Measurements from ENCODE around the gene MSMP.

MSMP gene

GRCh38 chr9:35743452-35743851 is 10.6 kb downstream of the MSMP start:
- DNase-seq = no peak

- DNase-seq = no peak
Measured at GRCh38 chr9:35741740-35742139, 12.3 kb downstream of the MSMP start.

GRCh38 chr9:35740243-35740642 is 13.8 kb downstream of the MSMP start:
- DNase-seq = no peak

DNA sequence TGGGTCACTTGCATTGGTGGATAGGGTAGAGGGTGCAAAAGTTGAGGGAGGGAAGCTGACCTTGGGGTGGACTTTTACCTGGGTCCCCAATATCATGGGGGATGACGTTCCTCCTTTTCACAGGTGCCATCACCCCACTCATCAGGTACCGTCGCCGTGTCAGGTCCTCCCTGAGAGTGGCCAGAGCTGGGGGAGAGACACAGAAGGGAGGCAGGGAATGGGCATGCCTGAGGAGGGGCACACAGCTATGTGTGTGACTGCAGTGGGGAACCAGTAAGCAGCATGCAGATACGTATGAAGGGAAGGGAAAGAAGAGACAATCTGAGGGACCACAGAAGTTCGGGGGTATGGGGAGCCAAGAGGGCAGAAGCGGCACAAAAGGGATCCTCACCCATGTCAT is 15.2 kb downstream of the MSMP start:
- DNase-seq = no peak

GRCh38 chr9:35738186-35738585 is 15.9 kb downstream of the MSMP start:
- no peak for DNase-seq

DNA sequence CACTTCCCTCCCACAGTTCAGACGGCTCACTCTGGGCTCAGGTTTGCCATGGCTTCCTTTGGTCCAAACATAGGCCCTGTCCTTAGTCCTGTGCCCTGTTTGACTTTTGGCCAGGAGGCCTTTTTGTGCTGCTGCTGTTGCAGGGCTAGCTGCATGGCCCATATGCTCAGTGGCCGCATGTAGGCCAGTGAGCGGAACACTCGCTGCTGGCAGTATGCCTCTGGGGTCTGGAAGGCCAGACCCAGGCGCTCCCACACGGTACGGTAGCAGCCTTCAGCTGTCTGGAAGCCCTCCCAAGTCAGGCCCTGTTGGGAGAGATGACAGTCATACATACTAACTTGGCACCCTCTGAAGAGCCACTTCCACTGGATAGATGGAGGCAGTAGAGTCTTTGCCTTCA is 16.9 kb downstream of the MSMP start:
- DNase-seq = no peak

- peak in 4 of 5 donors; percentile 47 to 72 (median 58) for DNase-seq
Measured at GRCh38 chr9:35736201-35736633, 17.9 kb downstream of the MSMP start.

DNA sequence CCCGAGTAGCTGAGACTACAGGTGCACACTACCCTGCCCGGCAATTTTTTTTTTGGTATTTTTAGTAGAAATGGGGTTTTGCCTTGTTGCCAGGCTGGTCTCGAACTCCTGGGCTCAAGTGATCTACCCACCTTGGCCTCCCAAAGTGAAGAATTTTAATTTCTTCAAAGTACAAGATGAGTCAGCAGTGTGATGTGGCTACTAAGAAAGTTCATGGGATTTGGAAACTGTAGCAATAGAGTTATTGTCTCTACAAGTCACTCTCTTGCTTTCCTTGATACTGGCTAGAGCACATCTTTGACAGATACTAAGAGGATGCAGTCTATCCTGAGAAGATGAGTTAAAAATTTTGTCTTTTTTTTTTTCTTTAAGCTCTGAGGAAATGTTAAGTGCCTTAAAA is 20.0 kb downstream of the MSMP start:
- DNase-seq = no peak

DNA sequence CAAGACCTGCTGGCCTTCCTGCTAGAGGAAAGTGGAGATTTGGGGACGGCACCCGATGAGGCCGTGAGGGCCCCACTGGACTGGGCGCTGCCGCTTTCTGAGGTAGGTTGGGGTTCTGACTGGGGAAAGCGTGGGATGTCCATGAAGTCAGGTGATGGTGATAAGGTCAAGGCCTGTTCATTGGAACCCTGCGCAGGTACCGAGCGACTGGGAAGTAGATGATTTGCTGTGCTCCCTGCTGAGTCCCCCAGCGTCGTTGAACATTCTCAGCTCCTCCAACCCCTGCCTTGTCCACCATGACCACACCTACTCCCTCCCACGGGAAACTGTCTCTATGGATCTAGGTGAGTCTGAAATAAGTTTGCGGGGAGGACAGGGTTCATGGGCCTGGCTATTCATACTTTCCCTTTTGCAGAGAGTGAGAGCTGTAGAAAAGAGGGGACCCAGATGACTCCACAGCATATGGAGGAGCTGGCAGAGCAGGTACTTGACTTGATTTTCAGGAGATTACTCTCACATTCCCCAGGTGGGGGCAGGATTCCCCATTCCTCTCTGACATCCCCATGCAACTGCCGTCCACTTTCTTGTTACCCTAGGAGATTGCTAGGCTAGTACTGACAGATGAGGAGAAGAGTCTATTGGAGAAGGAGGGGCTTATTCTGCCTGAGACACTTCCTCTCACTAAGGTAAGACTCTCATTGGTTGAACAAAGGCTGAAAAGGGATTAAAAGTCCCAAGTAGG is 21.1 kb downstream of the MSMP start:
- DNase-seq = no peak

- peak; percentile 91 to 98 (median 95) for DNase-seq
Measured at GRCh38 chr9:35732185-35732799, 21.8 kb downstream of the MSMP start, which contains the start of the genes CREB3 and TLN1. CREB3 (plus strand) TSS chr9:35732666; CDS start chr9:35732773, 107 bp downstream. TLN1 (minus strand) TSS chr9:35732195; CDS start chr9:35725694, 6,501 bp downstream.

GRCh38 chr9:35731415-35732184 is 22.5 kb downstream of the MSMP start:
- DNase-seq = peak in 1 of 5 donors; percentile 15

- DNase-seq = no peak
Measured at GRCh38 chr9:35730486-35730854, 23.6 kb downstream of the MSMP start.

DNA sequence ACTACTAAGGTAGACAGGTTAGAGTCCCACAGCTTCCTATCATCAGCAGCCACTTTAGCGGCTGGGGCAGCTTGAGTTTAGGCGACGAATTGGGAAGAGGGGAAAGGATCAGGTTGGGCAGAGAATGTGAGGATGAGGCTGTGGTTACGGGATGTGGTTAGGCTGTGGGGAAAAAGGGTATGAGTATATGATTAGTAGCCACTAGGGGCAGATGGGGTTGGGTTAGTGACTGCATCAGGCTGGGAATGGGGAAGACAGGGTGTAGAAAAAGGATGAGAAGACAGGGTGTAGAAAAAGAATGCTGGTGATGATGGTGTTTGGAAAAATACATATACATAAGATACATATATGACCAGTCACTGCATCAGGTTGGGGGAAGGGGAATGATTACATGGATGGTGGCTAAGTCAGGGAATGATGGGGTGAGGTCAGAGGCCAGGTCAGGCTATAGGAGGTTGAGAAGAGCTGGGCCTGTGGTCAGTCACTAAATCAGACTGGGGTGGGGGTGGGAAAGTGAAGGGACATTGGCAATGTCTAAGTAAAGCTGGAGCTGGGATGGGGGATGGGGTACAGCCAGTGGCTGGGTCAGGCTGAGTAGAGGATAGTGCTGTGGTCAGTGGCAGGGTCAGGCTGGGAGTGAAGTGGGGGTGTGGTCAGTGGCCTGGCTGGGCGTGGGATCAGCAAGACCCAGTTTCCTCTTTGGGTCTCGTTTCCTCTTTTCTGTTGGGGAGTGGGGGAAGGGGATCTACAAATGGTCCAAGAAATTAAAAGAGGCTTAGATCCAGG is 24.2 kb downstream of the MSMP start:
- DNase-seq = peak in 2 of 5 donors; percentile 31 to 39

DNA sequence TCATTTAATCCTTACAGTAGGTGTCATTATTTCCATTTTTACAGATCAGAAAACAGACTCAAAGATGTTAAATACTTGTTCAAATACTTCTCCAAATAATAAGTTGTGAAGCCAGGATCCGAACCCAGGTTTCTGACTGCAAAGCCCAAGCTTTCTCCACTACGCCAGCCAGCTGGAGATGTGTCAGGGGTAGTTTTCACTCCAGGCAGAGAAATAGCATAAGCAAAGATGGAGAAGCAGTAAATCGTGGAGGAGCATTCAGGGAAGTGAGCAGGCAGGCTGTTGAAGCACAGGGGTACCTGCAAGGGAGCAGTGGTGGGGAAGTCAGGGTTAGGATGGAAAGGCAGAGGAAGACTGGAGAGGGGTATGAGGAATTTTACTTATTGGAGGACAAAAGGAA is 25.0 kb downstream of the MSMP start:
- no peak for DNase-seq

DNA sequence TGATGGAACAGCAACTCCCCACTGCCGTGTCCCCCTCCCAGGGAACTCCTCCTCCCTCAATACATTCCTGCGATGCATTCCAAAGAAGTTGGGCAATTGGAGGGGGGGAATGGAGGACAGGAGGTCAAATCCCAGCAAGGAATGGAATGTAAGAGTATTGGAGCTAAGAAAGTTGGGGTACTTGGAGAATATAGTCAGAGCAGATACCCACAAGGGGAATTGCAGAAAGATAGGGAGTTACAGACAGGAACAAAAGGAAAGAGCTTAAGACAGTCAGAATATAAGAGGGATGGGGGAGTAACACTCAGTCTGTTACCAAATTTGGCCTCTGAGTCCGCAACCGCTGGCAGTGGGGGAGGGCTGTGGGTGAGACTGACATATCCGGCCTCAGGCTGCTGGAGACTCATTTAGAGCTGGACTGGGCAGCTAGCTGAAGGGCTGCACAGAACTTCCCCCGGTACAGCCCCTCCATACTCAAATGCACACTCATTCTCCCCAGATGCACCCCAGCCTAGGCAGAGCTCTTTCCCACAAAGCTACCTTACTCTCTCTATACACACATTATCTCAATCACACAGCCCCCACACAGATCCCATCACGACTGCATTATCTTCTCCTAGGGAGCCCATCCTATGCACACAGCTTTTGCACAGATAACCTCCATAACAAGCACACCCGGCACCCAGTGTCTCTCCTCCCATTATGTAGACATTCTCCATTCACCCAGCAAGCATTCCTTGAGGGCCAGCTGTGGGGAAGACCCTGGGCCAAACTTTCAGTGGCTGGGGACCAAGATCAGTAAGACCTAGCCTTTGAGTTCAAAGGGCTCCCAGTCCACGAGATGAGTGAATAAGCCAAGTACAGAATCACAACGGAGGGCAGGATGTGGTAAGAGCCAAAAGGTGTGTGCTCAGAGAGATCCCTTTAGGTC is 25.8 kb downstream of the MSMP start:
- peak in 2 of 5 donors; percentile 25 to 66 for DNase-seq

DNA sequence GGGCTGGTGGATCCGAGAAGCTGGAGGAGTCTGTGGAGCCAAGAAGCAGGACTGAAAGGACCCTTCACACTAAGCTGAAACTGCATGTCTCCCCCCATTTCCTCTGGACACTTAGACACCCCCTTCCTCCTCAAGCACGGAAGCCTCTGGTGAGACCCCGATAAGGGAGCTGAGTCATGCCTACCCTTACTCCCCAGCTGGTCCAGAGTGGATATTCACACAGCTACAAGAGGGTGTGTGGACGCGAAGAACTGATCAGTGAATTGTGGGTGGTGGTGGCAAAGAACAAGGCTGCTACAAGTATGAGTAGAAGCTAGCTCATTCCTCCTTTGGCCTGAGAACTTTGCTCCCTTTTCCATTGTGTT is 26.4 kb downstream of the MSMP start:
- DNase-seq = no peak

DNA sequence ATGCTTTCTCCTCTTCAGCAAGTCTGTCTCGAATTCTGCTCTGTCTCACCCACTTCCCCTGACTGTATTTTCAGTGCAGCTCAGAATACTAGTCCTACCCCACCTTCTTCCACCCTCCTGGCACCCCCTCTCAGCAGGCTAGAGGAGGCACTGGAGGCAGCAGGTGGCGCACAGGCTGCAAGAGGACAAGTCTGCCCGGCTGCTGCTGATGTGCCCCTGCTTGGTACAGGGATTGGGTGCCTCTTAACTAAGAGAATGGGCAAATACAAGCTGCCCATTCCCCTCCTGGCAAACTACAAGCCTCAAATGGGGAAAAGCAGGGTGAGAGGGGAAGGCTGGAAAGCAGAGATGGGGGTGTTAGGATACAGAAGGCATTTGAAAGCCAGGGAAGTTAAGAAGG is 27.1 kb downstream of the MSMP start:
- peak in 1 of 5 donors; percentile 49 for DNase-seq

DNA sequence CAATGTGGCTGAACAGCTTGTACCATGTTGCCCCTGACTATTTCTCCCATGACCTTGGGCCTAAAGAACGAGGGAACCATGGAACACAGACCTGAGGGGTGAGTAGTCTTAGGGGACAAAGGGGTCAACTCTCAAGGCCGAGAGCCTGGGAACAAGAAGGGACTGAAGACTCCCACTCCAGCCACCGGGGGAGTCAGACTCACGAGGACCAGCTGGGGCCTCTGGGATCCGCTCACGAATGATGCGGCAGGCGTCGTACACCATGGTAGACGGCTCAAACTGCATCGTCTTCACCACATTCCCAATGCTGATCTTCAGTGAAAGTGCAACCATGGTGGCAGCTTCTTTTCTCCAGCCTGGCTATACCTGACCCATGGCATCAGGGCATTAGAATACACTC is 28.7 kb downstream of the MSMP start:
- DNase-seq = no peak

DNA sequence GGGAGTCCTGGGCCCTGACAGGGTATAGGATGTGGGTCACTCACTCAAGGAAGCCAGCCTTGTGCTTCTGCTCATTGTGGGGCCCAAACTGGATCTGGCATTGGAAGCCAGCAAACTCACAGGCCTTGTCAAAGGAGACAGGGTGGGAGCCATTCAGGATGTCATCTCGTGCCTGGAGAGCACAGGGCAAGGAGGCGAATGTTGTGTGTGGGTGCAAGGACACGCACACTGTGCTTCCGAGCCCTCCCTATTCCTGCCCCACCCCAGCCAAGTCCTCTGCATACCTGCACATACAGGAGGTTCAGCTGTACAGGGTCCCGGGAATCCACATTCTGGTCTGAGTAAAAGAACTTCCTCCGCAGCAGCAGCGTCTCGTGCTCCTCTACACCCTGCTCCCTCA is 30.2 kb downstream of the MSMP start:
- DNase-seq = no peak

DNA sequence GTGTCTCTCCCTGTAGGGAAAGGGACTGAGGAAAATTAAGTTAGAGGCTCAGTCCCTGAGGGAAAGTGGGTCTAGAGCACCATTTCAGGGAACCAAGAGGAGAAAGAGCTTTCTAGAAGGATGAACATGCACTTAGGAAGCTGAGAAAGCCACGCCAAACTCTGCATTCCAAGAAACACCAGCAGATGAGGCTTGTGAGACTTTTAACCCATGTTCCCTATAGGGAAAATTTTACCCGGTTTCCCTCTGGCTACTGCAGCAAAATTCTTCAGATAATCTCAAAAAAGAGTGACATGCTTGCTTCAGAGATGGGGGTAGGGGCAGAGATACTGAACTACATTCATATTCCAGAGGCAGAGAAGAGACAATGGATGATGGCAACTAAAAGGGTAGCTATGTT is 30.6 kb downstream of the MSMP start:
- no peak for DNase-seq

- no peak for DNase-seq
Measured at GRCh38 chr9:35719546-35719945, 34.5 kb downstream of the MSMP start.
